Activated CD4-positive, CD25-positive, alpha-beta regulatory T cell (primary cell): Measurements from ENCODE around the gene PDCD1LG2.

Experiments used
- DNase-seq, 4 experiments: peaks; one replicate each; lab custom pipeline; 2025; lab: John Stamatoyannopoulos, UW

The PDCD1LG2 gene

GRCh38 chr9:5611321-5612184 is 101.2 kb downstream of the PDCD1LG2 start:
- DNase-seq = no peak

GRCh38 chr9:5612185-5612530 is 101.8 kb downstream of the PDCD1LG2 start:
- DNase-seq = no peak

GRCh38 chr9:5614192-5614591 is 103.9 kb downstream of the PDCD1LG2 start:
- DNase-seq = no peak

- no peak for DNase-seq
Measured at GRCh38 chr9:5614985-5615384, 104.7 kb downstream of the PDCD1LG2 start.

- no peak for DNase-seq
Measured at GRCh38 chr9:5617749-5618148, 107.4 kb downstream of the PDCD1LG2 start.

DNA sequence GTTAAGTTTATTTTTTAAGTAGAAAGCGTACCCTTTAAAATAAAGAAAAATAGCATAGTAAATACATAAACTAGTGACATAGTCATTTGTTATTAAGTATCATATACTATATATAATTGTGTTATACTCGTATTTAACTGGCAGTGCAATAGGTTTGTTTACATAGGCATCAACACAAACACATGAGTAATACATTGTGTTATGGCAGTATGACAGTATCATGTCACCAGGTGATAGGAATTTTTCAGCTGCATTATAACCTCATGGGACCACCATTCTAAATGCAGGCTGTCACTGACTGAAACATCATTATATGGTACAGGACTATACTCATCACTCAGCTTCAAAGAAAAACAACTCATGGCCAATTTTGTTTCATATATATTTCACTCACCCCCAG is 110.2 kb downstream of the PDCD1LG2 start:
- DNase-seq = no peak
